ENCODE data around the gene IQCK.

Gene IQCK

GRCh38 chr16:19717314-19717713 lies 757 bp upstream of the IQCK start:
- no peak for DNase-seq (ENCODE audit: low read depth in 2 of 2)

GRCh38 chr16:19718624-19718965 lies 524 bp downstream of the IQCK start:
- DNase-seq (ENCODE audit: low read depth in 2 of 2), result no peak

- no peak for DNase-seq (ENCODE audit: low read depth in 2 of 2)
Measured at GRCh38 chr16:19722269-19722952, 4.3 kb downstream of the IQCK start.

- no peak for DNase-seq (ENCODE audit: low read depth in 2 of 2)
Measured at GRCh38 chr16:19722981-19723380, 4.9 kb downstream of the IQCK start.

GRCh38 chr16:19728636-19728965 lies 10.5 kb downstream of the IQCK start:
- DNase-seq (ENCODE audit: low read depth in 2 of 2), result no peak

GRCh38 chr16:19733551-19733950 lies 15.5 kb downstream of the IQCK start:
- DNase-seq (ENCODE audit: low read depth in 2 of 2), result no peak

GRCh38 chr16:19735074-19735867 lies 17.2 kb downstream of the IQCK start:
- DNase-seq (ENCODE audit: low read depth in 2 of 2), result no peak

GRCh38 chr16:19737306-19738038 lies 19.4 kb downstream of the IQCK start:
- no peak for DNase-seq (ENCODE audit: low read depth in 2 of 2)

GRCh38 chr16:19741354-19741753 lies 23.3 kb downstream of the IQCK start:
- no peak for DNase-seq (ENCODE audit: low read depth in 2 of 2)

- no peak for DNase-seq (ENCODE audit: low read depth in 2 of 2)
Measured at GRCh38 chr16:19743816-19744159, 25.7 kb downstream of the IQCK start.

- DNase-seq (ENCODE audit: low read depth in 2 of 2), result no peak
Measured at GRCh38 chr16:19744670-19745069, 26.6 kb downstream of the IQCK start.

- no peak for DNase-seq (ENCODE audit: low read depth in 2 of 2)
Measured at GRCh38 chr16:19745286-19746010, 27.4 kb downstream of the IQCK start.

GRCh38 chr16:19746561-19746960 lies 28.5 kb downstream of the IQCK start:
- no peak for DNase-seq (ENCODE audit: low read depth in 2 of 2)

- DNase-seq (ENCODE audit: low read depth in 2 of 2), result no peak
Measured at GRCh38 chr16:19748389-19749168, 30.5 kb downstream of the IQCK start.

- DNase-seq (ENCODE audit: low read depth in 2 of 2), result no peak
Measured at GRCh38 chr16:19749571-19750080, 31.6 kb downstream of the IQCK start.

- DNase-seq (ENCODE audit: low read depth in 2 of 2), result no peak
Measured at GRCh38 chr16:19751478-19752385, 33.7 kb downstream of the IQCK start.

GRCh38 chr16:19753815-19754643 lies 36.0 kb downstream of the IQCK start:
- no peak for DNase-seq (ENCODE audit: low read depth in 2 of 2)

- DNase-seq (ENCODE audit: low read depth in 2 of 2), result no peak
Measured at GRCh38 chr16:19754644-19755036, 36.6 kb downstream of the IQCK start.

- DNase-seq (ENCODE audit: low read depth in 2 of 2), result no peak
Measured at GRCh38 chr16:19755268-19755667, 37.2 kb downstream of the IQCK start.

Data from stimulated activated CD8-positive, alpha-beta memory T cell treated with anti-CD3 and anti-CD28 coated beads, Interleukin-7, amount 100 ng/mL, for 1 hour (primary cell).